HS-27A (cell line): ENCODE measurements around the gene ZSWIM6.

ENCODE experiments used
- DNase-seq: peaks from one replicate; pipeline ENCODE4 v3.0.0-alpha.2; 2012; ENCODE audit warnings: low read depth, missing footprints

Gene ZSWIM6

GRCh38 chr5:61332851-61333320 is 828 bp downstream of the ZSWIM6 start:
- no peak for DNase-seq

- DNase-seq = no peak
Measured at GRCh38 chr5:61333321-61333953, 1.4 kb downstream of the ZSWIM6 start.

GRCh38 chr5:61333954-61334867 is 2.2 kb downstream of the ZSWIM6 start:
- DNase-seq = no peak

DNA sequence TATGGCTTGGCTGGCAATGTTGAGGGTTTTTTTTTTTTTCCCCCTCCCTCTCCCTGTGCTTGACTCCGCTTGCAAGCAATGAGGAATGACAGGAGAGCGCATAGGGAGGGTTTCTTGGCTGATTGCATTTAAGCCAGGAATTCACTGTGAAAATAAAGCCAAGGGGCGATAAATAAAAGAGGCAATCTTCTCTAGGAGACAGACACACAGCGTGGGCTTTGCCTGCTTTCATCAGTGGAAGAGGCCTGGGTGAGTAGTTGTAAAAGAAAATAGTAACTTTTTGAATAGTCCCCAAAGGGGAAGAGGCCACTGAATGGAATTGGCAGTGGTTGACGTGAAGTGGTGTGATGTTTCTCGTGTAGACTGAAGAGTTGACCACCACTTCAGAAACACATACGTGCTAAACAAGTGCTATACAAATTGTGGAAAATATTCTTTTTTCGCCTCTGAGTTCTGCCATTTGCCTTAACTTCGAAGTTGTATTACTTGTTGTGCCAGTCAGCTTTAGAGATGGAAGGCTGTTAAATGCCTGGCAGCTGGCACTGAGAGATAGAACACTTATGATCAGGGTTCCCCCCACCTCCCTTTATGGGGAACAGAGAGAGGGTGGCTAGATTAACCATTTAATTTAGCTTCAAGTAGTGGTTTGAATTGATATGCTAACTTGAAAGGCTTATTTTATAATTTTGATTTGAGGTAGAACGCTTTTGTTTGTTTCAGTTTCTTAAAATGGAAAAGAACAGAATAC is 3.0 kb downstream of the ZSWIM6 start:
- DNase-seq = no peak

DNA sequence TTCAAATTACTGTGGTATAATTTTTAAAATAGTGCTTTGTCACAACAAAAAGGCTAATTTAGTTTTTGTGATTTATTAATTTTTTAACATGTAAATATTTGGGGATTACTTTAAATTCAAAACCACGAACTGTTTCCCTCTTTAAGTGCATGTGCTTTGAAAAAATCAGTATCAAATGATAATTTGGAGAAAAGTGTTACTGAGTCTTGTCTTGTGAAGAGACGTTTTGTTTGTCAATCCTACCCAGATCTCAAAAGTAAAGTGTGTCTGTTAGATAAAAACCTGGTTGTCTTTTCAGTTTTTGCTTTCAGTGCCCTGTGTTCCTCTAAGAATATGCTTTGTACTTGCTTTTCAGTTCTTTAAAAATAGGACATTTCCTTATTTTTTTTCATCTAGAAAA is 7.7 kb downstream of the ZSWIM6 start:
- DNase-seq = no peak

DNA sequence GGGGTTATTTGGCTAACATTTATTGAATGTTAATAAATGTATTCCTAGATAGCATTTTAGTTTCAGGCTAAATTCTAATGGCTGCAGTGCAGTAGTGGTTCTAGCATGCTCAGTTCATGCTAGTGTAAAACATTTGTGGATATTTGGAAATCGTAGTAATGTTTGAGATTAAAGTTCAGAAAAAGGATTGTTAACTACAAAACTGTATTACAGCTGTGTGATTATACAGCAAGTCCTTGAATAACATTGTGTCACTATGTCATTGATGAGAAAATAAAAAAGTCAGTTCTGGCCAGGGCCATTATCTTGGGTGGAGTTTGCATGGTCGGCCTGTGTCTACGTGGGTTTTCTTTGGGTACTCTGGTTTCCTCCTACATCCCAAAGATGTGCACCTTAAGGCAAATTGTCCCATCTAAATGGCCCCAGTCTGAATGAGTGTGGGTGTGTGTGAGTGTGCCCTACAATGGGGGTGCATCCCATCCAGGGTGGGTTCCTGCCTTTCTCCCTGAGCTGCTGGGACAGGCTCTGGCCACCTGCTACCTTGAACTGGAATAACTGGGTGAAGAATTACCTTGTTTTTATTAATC is 8.8 kb downstream of the ZSWIM6 start:
- DNase-seq = no peak

- DNase-seq = no peak
Measured at GRCh38 chr5:61342071-61342501, 10.0 kb downstream of the ZSWIM6 start.

GRCh38 chr5:61344187-61344944 is 12.3 kb downstream of the ZSWIM6 start:
- DNase-seq = no peak

DNA sequence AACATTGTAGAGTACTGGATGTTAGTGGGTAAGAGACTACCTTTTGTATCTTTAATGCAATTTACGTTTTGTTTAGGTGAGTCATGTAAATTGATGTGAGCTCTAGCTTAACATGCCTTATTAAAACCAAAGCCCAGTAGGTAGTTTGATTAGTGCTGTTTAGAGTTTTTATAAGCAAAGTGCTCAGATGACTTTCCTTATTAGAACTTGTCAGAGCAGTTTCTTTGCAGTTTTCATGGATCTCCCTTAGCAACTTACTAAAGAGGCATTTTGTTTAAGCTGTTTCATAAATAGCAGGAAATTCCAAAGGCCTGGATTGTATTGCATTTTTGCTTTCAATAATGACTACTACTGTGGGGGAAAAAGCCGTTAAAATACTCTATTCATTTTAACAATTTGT is 14.5 kb downstream of the ZSWIM6 start:
- no peak for DNase-seq

GRCh38 chr5:61347080-61347479 is 15.0 kb downstream of the ZSWIM6 start:
- no peak for DNase-seq

DNA sequence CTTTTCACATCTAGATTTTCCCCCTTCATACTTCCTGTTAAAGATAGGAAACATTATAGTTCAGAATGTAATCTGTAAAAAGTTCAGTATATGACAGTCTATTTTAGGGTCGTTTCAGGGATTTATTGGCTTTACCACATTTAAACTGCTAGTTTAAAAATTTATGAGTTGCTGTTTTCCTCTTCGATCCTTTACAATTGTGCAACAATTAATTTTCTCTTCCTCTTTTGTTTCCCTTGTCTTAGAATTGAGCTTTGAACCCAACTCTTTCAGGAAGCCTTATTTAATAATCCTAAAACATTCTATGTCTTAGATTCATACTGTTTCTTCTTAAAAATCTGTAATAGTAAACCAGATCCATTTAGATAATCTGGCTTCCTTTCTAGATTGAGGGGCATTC is 16.4 kb downstream of the ZSWIM6 start:
- no peak for DNase-seq

- no peak for DNase-seq
Measured at GRCh38 chr5:61349935-61350334, 17.9 kb downstream of the ZSWIM6 start.

- no peak for DNase-seq
Measured at GRCh38 chr5:61350535-61350934, 18.5 kb downstream of the ZSWIM6 start.

DNA sequence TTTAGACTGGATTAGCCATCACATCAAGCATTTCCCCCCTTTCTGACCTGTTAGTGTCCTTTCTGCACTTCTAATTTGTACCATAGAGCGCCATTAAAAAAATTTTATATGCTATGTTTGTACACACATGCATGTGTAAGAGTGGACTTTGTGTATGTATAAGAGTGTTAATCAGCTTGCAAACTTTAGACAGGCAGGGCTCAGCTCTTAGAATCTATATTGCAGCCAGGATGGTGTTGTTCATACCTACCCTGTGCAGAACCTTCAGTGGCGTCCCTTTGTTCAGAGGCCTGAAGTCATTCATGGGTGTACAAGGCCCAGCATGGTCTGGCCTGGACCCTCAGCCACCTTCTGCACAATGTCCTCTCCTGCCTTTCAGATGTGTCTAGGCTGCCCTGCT is 19.7 kb downstream of the ZSWIM6 start:
- DNase-seq = no peak

- DNase-seq = no peak
Measured at GRCh38 chr5:61352180-61352579, 20.1 kb downstream of the ZSWIM6 start.

DNA sequence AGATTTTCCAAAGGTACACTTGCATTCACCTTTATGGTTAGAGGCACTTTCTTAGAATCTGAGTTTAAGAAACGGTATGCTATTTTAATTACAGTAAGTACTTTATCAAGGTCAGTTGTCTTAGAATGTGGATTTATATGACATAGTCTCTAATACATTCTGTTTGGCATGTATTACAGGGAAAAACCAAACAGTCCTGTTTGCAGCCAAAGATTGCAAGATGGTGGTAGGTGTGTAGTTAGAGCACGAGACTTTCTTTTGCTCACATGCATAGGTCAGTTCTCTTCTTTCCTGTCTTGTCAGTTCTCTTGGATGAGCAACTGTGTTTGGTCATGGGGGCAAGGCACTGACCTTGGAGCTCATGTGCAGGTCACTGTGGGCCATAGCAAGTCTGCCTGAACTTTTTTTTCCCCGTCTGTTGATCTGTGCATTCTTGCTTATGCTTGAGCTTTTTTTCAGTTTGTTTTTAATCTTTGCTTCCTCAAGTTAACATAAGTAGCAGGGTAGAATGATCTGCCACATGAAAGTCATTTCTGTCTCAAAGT is 20.6 kb downstream of the ZSWIM6 start:
- no peak for DNase-seq

DNA sequence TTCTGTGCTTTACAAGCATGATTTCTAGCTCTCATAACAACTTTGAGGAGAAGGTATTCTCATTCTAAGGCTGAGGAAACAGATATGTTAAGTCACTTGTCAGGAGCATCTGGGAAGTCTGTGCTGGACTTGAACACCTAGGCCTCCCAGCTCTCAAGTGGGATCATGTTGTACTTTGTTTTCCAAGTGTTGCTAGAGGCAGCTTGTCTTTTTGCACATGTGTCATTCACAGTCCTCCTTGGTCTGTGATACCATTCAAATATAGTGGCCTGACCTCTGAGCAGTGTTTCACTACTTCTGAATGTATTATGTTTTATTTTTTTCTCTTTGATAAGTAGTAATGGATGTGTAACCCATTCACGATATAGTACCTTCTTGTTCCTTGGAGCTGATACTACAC is 21.2 kb downstream of the ZSWIM6 start:
- DNase-seq = no peak

DNA sequence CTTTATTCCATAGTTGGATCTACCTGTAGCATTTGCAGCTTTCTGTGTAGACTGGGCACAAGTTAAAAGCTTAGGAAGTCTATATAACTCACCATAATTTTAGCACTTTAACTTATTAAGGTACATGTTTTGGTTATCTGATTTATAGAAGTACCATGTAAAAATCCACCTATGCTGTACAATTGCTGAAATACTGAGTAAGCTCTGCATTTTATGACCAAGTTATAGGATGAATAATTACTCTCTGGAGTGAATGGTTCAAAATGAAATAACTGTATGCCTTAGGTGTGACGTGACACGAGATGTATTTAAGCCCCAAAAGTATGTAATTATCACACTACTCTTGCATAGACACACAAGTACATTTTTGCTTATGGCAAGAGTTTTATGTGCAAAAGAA is 22.1 kb downstream of the ZSWIM6 start:
- no peak for DNase-seq

DNA sequence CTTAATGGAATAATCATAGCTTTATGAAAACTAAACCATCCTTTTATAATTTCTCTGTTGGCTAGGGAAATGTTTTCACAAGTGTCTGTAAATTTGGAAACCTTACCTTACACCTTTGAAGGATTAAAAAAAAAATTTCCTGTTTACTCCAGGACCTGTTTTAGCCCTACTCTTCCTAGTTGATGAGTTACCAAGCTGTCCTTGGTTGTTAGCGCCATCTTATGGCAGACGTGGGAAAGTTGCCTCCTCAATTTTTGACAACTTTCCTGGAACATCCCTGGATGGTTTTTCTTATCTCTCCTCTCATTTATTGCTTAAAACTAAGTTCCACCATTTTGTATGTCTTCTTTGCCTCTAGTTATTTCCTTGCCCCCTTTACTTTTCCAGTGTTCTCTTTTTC is 25.7 kb downstream of the ZSWIM6 start:
- DNase-seq = no peak

GRCh38 chr5:61362796-61363368 is 30.8 kb downstream of the ZSWIM6 start:
- no peak for DNase-seq
